Panc1 (cell line): ENCODE measurements around the gene EFCAB11. TPM values are rescaled to one million over a fixed set of nuclear protein-coding genes. Genes with fewer than 3 reads are reported as not detected.

Source experiments
- ATAC-seq: fragments of 200-7000 bp; cut with Tn5 transposase; 2 replicates; pipeline ENCODE4 v1.9.1; 2020; ENCODE audit warnings: mild to moderate bottlenecking, moderate library complexity
- BruUV-seq: library from RNA; stranded (reverse); fragments of 400-500 nt; replicated peaks from 2 replicates; lab custom pipeline; 2021; lab: Mats Ljungman, UMichigan
- CTCF ChIA-PET: fragments of 300-600 bp; sonication (Branson Sonifier 250); formaldehyde crosslinking; loops from one replicate; lab custom pipeline; 2022; ENCODE audit warnings: antibody characterized with exemption; lab: Charles Lee
- POLR2A ChIA-PET: fragments of 300-600 bp; sonication (Branson Sonifier 250); formaldehyde crosslinking; loops from one replicate; lab custom pipeline; 2022; ENCODE audit warnings: antibody characterized with exemption; lab: Charles Lee
- DNase-seq: peaks from one replicate; pipeline ENCODE4 v3.0.0-alpha.2; 2010; ENCODE audit warnings: low read depth, low spot score
- H3K27ac ChIP-seq: 2 replicates; pipeline ENCODE4 v1.5.1; 2011; ENCODE audit warnings: mild to moderate bottlenecking, low read length, inconsistent platforms
- H3K27me3 ChIP-seq: fragments of 200-500 bp; sonication (Bioruptor generic); 2 replicates; pipeline ENCODE4 v1.6.0; 2014; ENCODE audit warnings: low read length, inconsistent platforms; ENCODE audit not compliant: control insufficient read depth, insufficient read depth
- H3K36me3 ChIP-seq: fragments of 200-500 bp; sonication (Bioruptor generic); 2 replicates; pipeline ENCODE4 v1.5.1; 2014; ENCODE audit warnings: inconsistent platforms, mild to moderate bottlenecking, low read length, moderate library complexity; ENCODE audit not compliant: control insufficient read depth, insufficient read depth
- H3K4me1 ChIP-seq: 2 replicates; pipeline ENCODE4 v1.5.1; 2011; ENCODE audit warnings: inconsistent platforms, mild to moderate bottlenecking, low read length, moderate library complexity; ENCODE audit not compliant: control insufficient read depth, insufficient read depth
- H3K4me3 ChIP-seq, 2 experiments: 2 replicates each; pipeline ENCODE4 v1.5.1; 2011 to 2012; ENCODE audit warnings: low read depth in 2 of 2, low read length in 2 of 2, mild to moderate bottlenecking in 2 of 2, inconsistent platforms in 1 of 2, moderate library complexity in 1 of 2
- H3K9me3 ChIP-seq: fragments of 200-500 bp; sonication (Bioruptor generic); 2 replicates; pipeline ENCODE4 v1.5.1; 2014; ENCODE audit warnings: low read depth, mild to moderate bottlenecking, inconsistent platforms, low read length, moderate library complexity; ENCODE audit not compliant: control insufficient read depth, insufficient read depth
- POLR2AphosphoS5 ChIP-seq: IDR thresholded peaks from 2 replicates; pipeline ENCODE4 v1.6.1; 2012; ENCODE audit warnings: mild to moderate bottlenecking, low read depth, low read length, moderate library complexity
- SIN3A ChIP-seq: IDR thresholded peaks from 2 replicates; pipeline ENCODE4 v1.6.1; 2012; ENCODE audit warnings: low read depth, mild to moderate bottlenecking, low read length, moderate library complexity, borderline replicate concordance; ENCODE audit not compliant: insufficient read depth
- TCF7L2 ChIP-seq: IDR thresholded peaks from 2 replicates; pipeline ENCODE4 v1.6.1; 2011; ENCODE audit warnings: mild to moderate bottlenecking, low read depth, low read length, inconsistent platforms
- in situ Hi-C: cut with HindIII; loops from 2 replicates; pipeline ENCODE4 v1.10.0; 2016; ENCODE audit warnings: low sequenced_read_pairs, low pct_unique_long_range_greater_than_20kb
- intact Hi-C: fragments of 100-400 bp; cut with micrococcal nuclease; formaldehyde crosslinking; loops from one replicate; pipeline ENCODE4 v1.10.0; 2022; ENCODE audit not compliant: unreplicated experiment
- total RNA-seq: library from RNA; stranded (reverse); gene quantifications from one replicate; pipeline ENCODE4 v1.2.1, GENCODE V29; 2021; ENCODE audit not compliant: unreplicated experiment
- TF ChIP-seq, protein P1 (sequence below): fragments of 450-650 bp; IDR thresholded peaks from 2 replicates; pipeline ENCODE4 v1.5.1; 2017; ENCODE audit warnings: mild to moderate bottlenecking
- TF ChIP-seq, protein P2 (sequence below), 2 experiments: IDR thresholded peaks; 2 replicates each; pipeline ENCODE4 v1.6.1; 2011 to 2012; ENCODE audit warnings: low read depth in 2 of 2, control low read depth in 1 of 2, low read length in 1 of 2, mild to moderate bottlenecking in 1 of 2, moderate library complexity in 1 of 2; ENCODE audit not compliant: insufficient read depth in 1 of 2

The EFCAB11 gene
- total RNA-seq, 1 experiment from 2014 or later = 12.3 TPM

DNA sequence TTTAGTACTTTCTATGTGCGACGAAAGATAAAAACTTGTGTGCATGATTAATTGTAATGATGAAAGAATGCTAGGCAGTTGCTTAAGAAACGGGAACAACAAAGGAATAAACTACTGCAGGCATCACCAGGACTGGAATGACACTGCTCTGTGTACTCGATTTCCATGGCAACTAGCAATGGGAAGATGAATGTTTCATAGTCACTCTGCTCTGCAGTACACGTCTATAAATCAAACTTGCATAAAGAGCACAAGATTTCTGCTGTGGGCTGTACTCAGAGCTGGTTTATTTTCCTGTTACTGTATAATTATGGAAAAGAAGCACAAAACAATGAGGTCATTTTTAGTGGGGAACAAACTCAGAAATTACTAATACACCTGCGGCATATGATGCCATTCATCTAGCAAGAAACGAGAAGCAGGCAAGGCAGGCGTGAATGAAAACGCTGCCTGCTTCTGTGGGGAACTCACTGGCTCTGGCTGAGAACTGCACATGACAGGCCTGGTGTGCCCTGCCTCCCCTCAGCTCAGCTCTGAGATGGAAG is 41.8 kb downstream of the EFCAB11 start:
- no TSS peak for BruUV-seq
- Histone ChIP-seq H3K4me1 (no peaks in the 10 kb centered on the region), H3K4me3 (no peak overlapping the region), H3K27me3 (no peaks in the 10 kb centered on the region), H3K36me3 (no peaks in the 10 kb centered on the region), H3K9me3 (no peaks in the 10 kb centered on the region), H3K27ac (no peak overlapping the region)
- DNase-seq (no peak), ATAC-seq (no peak)
- CTCF ChIA-PET = no interaction called here
- POLR2A ChIA-PET = no interaction called here
- no peak for TF ChIP-seq TCF7L2
- TF ChIP-seq, protein P1, sequence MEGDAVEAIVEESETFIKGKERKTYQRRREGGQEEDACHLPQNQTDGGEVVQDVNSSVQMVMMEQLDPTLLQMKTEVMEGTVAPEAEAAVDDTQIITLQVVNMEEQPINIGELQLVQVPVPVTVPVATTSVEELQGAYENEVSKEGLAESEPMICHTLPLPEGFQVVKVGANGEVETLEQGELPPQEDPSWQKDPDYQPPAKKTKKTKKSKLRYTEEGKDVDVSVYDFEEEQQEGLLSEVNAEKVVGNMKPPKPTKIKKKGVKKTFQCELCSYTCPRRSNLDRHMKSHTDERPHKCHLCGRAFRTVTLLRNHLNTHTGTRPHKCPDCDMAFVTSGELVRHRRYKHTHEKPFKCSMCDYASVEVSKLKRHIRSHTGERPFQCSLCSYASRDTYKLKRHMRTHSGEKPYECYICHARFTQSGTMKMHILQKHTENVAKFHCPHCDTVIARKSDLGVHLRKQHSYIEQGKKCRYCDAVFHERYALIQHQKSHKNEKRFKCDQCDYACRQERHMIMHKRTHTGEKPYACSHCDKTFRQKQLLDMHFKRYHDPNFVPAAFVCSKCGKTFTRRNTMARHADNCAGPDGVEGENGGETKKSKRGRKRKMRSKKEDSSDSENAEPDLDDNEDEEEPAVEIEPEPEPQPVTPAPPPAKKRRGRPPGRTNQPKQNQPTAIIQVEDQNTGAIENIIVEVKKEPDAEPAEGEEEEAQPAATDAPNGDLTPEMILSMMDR = no peak
- no peak for TF ChIP-seq SIN3A
- TF ChIP-seq, protein P2, sequence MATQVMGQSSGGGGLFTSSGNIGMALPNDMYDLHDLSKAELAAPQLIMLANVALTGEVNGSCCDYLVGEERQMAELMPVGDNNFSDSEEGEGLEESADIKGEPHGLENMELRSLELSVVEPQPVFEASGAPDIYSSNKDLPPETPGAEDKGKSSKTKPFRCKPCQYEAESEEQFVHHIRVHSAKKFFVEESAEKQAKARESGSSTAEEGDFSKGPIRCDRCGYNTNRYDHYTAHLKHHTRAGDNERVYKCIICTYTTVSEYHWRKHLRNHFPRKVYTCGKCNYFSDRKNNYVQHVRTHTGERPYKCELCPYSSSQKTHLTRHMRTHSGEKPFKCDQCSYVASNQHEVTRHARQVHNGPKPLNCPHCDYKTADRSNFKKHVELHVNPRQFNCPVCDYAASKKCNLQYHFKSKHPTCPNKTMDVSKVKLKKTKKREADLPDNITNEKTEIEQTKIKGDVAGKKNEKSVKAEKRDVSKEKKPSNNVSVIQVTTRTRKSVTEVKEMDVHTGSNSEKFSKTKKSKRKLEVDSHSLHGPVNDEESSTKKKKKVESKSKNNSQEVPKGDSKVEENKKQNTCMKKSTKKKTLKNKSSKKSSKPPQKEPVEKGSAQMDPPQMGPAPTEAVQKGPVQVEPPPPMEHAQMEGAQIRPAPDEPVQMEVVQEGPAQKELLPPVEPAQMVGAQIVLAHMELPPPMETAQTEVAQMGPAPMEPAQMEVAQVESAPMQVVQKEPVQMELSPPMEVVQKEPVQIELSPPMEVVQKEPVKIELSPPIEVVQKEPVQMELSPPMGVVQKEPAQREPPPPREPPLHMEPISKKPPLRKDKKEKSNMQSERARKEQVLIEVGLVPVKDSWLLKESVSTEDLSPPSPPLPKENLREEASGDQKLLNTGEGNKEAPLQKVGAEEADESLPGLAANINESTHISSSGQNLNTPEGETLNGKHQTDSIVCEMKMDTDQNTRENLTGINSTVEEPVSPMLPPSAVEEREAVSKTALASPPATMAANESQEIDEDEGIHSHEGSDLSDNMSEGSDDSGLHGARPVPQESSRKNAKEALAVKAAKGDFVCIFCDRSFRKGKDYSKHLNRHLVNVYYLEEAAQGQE (IDR thresholded peaks at IDR 0.05; ENCODE audit: insufficient read depth in 1 of 2, low read depth in 2 of 2, low read length in 1 of 2) = no peak
- TF ChIP-seq POLR2AphosphoS5 = no peak
- in situ Hi-C loops = no loop called here
- intact Hi-C loops = no loop called here

DNA sequence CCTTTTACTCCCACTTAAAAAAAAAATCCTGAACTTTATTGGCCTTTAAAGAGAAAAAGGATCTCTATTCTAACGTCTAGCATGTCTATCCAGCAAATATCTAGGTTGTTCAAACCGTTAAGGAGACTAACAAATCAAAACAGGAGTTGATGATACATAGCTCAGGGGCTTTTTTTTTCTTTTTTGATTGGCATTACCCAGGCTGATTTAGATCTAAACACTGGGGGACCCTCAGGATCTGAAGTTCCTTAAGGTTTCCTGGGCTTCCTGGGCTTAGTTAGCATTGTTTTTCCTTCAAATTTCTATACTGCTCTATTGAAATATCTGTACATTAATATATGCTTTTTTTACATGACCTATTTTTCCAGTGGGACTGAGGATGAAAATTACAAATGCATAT is 42.3 kb downstream of the EFCAB11 start:
- DNase-seq (no peak), ATAC-seq (no peak)
- intact Hi-C loops = no loop called here
- CTCF ChIA-PET = no interaction called here
- Histone ChIP-seq H3K27ac (no peak overlapping the region), H3K9me3 (no peaks in the 10 kb centered on the region), H3K27me3 (no peaks in the 10 kb centered on the region), H3K36me3 (no peaks in the 10 kb centered on the region), H3K4me3 (no peak overlapping the region), H3K4me1 (no peaks in the 10 kb centered on the region)
- BruUV-seq = no TSS peak
- in situ Hi-C loops = no loop called here
- TF ChIP-seq, protein P2 (IDR thresholded peaks at IDR 0.05; ENCODE audit: insufficient read depth in 1 of 2, low read depth in 2 of 2, low read length in 1 of 2) = no peak
- TF ChIP-seq POLR2AphosphoS5 (no peak), TCF7L2 (no peak), SIN3A (no peak)
- TF ChIP-seq, protein P1 = no peak
- POLR2A ChIA-PET = no interaction called here
